Measurements from ENCODE around the gene CLEC7A.

CLEC7A gene

GRCh38 chr12:10130042-10130441, at the start of gene CLEC7A:
CLEC7A (minus strand) TSS chr12:10130199; CDS start chr12:10130082, 117 bp downstream.
- no peak for DNase-seq

DNA sequence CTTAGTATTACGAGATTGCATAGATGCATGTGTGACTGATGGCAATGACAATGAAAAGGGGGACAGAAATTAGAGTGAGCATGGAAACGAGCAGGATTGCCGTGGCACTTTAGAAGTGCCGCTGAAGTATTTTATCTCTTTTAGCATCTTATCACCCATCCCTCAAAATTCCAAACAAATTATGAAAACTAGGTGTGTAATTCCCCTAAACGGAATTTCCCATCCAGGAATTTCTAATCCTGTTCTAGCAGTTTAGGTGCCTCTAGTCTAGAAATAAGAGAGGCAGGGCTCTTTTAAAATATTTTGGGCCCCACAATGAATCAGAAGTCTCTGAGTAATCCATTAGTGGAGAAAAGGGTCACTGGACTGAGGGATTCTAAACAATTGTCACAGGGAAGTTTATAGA, 49.8 kb upstream of the CLEC7A start:
- DNase-seq: no peak

DNA sequence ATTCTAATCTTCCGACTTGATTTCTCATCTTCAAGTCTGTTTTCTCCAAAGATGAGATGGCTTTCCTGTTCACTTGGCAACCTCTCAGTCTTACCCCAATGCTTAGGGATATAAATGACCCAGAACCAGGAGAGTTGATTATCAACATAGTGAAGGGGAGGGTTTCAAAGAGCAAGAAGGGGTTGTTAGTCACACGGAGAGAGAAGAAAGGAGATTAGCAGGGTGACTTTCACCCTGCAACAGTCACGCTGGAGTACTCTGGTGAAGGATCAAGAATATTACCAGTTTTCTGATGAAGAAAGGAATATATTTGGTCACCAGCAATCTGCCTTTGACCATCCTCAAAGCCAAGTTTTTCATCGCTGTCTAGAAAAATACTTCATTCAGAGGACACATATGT, 48.8 kb upstream of the CLEC7A start, which contains the start of gene TMEM52B:
Gene TMEM52B (plus strand): TSS at position 212 of the 400 bp plus-strand sequence. CDS start 543 bp downstream, outside the sequence.
- DNase-seq: no peak

DNA sequence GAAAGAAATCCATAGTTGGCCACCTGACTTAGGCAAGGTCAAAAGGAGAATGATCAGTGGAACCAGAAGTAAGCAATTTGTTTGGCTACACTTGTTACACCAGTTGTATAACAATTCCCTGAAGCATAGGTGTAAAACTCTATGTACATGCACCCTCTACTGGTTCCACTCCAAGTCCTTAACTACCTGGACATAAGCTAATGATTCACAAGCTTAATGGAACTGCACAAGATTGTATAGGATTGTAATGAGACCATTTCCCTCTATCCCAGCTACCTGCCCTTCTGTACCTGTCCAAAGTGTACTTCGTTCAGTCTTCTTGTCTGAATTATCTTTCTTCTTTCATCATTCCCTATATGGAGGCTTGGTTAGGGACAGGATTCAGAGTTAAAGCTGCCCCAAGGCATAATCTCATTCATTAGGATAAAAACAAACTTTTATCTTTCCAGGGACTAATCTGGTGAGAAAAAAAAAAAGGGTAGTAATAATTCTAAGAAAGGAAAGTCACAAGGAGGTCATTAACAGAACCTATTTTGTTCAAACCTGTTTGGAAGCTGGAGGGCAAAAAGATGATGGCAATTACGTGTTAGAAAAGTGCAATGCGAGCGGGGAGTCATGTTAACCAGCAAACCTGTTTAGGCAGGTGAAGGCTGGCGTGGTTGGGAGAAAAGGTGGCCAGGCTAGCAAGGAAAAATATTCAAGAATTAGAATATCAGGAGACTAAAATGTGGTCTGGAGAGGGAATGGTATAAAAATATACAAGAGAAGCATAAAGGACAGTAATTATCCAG, 46.0 kb upstream of the CLEC7A start:
- no peak for DNase-seq

- no peak for DNase-seq
These were observed 45.1 kb upstream of the CLEC7A start for GRCh38 chr12:10174986-10175614.

DNA sequence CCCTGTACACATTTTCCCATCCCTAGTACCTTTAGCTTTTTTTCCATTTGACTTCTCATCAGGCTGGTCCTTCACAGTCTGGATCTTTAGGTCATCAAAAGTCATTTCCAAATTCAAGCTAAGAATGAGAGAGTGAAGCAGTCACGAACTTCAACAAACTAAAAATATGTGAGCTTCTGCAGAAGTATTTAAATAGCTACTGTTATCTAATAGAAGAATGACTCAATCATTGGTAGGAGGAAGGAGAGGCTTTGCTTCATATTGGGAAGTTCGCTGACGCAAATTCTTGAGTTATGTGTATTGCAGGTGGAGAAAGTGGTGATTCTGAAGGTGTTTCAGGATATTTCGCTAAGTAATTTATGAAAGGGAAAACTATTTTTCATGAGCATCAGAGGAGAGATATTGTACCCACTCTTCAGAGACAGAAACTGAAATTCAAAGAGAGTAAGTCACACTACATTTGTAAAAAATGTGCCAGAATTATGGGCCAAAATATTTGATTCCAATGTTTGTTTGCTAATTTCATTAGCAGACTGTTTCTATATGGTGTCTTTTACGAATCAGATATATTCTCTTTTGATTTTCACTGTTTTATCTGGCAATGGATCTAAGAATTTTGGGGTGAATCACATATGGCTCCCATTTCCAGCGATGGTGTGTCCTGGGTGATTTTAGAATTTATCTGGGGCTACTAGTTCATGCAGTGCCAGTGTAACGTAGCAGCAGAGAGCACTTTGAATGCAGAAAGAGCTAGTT, 42.2 kb upstream of the CLEC7A start, which contains the start of gene OLR1:
Gene OLR1 (minus strand): TSS at position 160 of the 756 bp plus-strand sequence. CDS start 55 bp downstream, at position 105.
- DNase-seq: no peak

- no peak for DNase-seq
These were observed 40.2 kb upstream of the CLEC7A start for GRCh38 chr12:10170216-10170615.

DNA sequence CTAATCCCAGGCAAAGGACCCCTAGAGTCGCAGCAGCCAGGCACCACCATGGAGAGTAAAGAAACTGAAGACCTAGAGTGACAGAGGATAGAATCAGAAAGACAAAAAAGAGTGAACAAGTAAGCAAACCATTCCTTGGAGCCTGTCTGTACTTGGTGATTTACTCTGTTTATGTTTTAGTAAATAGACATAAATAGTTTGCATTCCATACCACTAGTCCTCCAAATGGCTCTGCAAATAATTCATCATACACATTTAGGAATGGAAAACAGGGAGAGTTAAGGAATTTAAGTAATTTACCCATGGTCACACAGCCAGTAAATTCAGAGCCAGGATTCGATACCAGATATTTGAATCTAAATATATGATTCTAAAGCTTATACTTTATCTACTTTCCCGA, 39.1 kb upstream of the CLEC7A start:
- no peak for DNase-seq

- DNase-seq: no peak
These were observed 37.6 kb upstream of the CLEC7A start for GRCh38 chr12:10167599-10167998.

DNA sequence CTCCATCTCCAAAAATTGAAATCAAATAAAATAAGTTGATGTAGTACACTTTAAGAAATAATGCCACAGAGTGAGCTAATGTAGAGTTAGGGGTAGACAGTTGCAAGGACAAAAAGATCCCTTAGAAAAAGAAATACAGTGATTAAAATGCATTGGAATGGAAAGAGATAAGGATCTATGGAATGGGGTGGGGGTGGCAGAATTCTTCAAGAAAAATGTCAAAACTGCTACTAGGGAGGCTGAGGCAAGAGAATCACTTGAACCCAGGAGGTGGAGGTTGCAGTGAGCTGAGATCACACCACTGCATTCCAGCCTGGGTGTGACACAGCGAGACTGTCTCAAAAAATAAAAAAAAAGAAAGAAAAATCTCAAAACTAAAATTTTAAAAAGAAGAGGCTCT, 35.4 kb upstream of the CLEC7A start:
- no peak for DNase-seq

DNA sequence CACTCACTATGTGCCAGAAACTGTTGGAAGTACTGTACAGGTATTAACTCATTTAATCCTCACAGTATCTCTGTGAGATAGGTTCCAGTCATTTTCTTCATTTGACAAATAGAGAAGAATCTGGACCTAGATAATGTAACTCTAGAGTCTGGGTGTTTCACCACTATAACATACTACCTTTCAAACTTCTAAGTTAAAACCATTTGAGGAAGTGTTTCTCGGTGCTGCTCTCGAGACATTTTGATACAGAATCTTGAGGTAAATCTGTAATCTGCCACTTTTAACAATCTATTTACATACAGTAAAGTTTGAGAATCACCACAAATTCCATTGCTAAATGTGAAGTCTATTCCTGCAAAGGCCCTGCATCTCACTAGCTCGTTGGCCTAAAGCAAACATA, 33.1 kb upstream of the CLEC7A start:
- no peak for DNase-seq

GRCh38 chr12:10160617-10161385, 30.8 kb upstream of the CLEC7A start:
- no peak for DNase-seq

DNA sequence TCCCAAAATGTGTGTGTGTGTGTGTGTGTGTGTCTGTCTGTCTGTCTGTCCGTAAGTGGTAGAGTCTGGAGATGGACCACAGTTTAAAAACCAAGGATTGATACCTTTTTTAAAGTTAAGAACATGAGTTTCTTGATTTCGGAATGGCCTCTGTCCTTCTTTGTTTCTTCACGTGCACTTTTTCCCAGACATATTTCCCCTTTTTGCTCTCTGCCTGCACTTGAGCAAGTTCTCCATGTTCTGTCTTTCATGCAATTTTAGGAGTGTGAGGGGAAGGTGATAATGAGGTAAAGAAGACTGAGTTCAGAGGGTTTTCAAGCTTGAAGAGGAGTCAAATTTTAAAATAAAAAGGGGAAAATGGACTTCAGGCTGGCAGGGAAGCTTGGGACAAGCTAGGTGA, 29.3 kb upstream of the CLEC7A start:
- DNase-seq: no peak

DNA sequence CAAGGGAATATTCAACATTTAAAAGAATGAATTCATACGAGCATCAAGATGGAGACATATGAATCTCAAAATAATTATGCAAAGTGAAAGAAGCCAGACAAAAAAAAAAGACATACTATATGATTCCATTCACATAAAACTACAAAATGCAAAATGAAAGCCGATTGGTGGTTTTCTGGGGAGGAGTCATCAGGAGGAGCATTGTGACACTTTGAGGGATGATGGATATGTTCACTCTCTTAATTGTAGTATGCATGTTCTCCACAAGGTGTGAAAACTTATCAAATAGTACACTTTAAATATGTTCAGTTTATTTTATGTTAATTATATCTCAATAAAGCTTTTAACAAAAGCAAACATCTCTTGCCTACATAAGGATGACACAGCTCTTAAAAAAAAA, 28.4 kb upstream of the CLEC7A start:
- no peak for DNase-seq

GRCh38 chr12:10155966-10156365, 26.0 kb upstream of the CLEC7A start:
- no peak for DNase-seq

GRCh38 chr12:10154145-10154496, 24.1 kb upstream of the CLEC7A start:
- no peak for DNase-seq

- DNase-seq: peak; percentile 74 to 82
These were observed 23.5 kb upstream of the CLEC7A start for GRCh38 chr12:10153271-10154144.

GRCh38 chr12:10151621-10152020, 21.6 kb upstream of the CLEC7A start:
- no peak for DNase-seq

DNA sequence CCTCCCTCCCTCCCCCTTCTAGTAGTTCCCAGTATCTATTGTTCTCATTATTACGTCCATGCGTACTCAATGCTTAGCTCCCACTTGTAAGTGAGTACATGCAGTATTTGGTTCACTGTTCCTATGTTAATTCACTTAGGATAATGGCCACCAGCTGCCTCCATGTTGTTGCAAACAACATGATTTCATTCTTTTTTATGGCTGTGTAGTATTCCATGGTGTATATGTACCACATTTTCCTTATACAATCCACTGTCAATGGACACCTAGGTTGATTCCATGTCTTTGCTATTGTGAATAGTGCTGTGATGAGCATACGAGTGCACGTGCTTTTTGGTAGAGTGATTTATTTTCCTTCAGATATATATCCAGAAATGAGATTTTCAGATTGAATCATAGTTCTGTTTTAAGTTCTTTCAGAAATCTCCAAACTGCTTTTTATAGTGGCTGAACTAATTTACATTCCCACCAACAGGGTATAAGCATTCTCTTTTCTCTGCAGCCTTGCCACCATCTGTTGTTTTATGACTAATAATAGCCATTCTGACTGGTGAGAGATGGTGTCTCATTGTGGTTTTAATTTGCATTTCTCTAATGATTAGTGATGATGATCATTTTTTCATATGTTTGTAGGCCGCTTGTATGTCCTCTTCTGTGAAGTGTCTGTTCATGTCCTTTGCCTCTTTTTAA, 17.9 kb upstream of the CLEC7A start:
- DNase-seq: no peak

- no peak for DNase-seq
These were observed 13.1 kb upstream of the CLEC7A start for GRCh38 chr12:10142976-10143589.

DNA sequence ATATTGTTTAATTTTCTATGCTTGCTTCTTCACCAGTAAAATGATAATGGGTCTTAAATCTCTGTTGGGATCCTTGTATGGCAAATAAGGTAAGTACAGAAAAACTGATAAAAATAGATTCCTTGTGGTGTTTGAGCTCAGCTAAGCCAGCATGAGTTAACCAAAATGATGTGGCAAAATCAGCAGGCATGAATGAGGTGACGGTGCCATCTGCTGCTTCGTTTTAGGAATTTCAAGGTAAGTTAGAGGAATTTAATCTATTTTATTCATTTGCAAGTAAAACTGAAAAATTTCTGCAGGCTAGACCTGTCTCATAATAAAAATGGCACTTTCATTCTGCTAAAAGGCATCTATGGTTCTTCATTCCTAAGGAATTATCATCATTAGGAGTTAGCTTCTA, 10.0 kb upstream of the CLEC7A start:
- peak; percentile 24 to 31 for DNase-seq

All from NCI-H1930 (cell line).